Stimulated activated effector memory CD8-positive, alpha-beta T cell treated with anti-CD3 and anti-CD28 coated beads, Interleukin-12 subunit alpha, Interleukin-12 subunit beta, amount 100 ng/mL, for 72 hours (primary cell): ENCODE results near the gene REXO1.

Source experiments
- ATAC-seq: fragments of 150-1000 bp; cut with Tn5 transposase; 2 replicates; pipeline ENCODE4 v1.10.0; 2021
- DNase-seq, 2 donors: peaks; one replicate each; pipeline ENCODE4 v3.0.0; 2021 to 2022; ENCODE audit warnings: low spot score in 2 of 2
- H3K27ac Mint-ChIP-seq: one replicate; pipeline ENCODE4 v1.8.0; 2022; ENCODE audit warnings: mild to moderate bottlenecking, mixed read lengths
- H3K36me3 Mint-ChIP-seq: one replicate; pipeline ENCODE4 v1.8.0; 2022; ENCODE audit warnings: mild to moderate bottlenecking, mixed read lengths
- H3K4me1 Mint-ChIP-seq: one replicate; pipeline ENCODE4 v1.8.0; 2022; ENCODE audit warnings: mixed read lengths
- H3K4me3 Mint-ChIP-seq: one replicate; pipeline ENCODE4 v1.8.0; 2022; ENCODE audit warnings: mild to moderate bottlenecking, mixed read lengths
- H3K9me3 Mint-ChIP-seq: one replicate; pipeline ENCODE4 v1.8.0; 2022; ENCODE audit warnings: mixed read lengths

REXO1 gene

GRCh38 chr19:1868971-1869370, 20.7 kb upstream of the REXO1 start:
- Mint-ChIP-seq H3K4me3 (no peak overlapping the region), H3K4me1 (peaks cover 23% of the 10 kb centered on the region), H3K9me3 (no peaks in the 10 kb centered on the region), H3K36me3 (peaks cover 41% of the 10 kb centered on the region), H3K27ac (no peak overlapping the region)
- DNase-seq, result no peak
- no peak for ATAC-seq

DNA sequence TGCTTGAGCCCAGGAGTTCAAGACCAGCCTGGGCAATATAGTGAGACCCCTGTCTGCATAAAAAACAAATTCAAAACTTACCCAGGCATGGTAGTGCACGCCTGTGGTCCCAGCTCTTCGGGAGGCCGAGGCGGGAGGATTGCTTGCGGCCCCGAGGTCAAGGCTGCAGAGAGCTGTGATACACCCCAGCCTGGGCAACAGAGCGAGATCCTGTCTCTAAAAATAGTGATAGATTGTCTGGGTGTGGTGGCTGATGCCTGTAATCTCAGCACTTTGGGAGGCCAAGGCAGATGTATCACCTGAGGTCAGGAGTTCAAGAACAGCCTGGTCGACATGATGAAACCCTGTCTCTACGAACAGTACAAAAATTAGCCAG, 19.1 kb upstream of the REXO1 start:
- Mint-ChIP-seq H3K27ac (no peak overlapping the region), H3K9me3 (no peaks in the 10 kb centered on the region), H3K4me3 (no peak overlapping the region), H3K4me1 (peaks cover 13% of the 10 kb centered on the region), H3K36me3 (peaks cover 29% of the 10 kb centered on the region)
- no peak for DNase-seq
- no peak for ATAC-seq

DNA sequence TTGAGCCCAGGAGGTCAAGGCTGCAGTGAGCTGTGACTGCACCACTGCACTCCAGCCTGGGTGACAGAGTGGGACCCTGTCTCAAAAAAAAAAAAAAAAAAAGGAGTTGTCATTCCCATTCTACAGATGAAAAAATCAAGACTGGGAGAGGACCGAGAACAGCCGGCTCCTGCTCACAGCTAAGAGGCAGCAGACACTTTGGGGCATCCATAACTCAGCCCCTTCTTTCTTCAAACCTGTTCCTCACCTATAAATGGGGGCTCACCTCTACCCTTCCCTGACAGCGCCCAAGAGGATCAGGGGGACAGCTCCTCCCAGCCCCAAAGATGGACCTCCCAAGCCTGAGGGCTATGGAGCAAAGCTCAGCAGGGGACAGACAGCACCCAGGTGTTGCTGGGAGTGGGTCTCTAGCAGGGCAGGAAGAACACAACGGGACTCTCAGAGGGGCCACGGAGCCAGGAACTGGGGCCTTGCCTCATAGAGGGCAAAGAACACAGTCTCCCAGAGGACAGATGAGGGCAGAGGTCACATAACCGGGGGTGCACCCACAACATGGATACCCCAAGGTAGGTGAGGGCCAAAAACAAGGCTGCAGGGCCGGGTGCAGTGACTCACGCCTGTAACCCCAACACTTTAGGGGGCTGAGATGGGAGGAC, 18.5 kb upstream of the REXO1 start:
- ATAC-seq (no peak), DNase-seq (no peak)
- peaks cover 18% of the 10 kb centered on the region for H3K4me1 Mint-ChIP-seq
- no peak overlapping the region for H3K4me3 Mint-ChIP-seq
- no peaks in the 10 kb centered on the region for H3K9me3 Mint-ChIP-seq
- no peak overlapping the region for H3K27ac Mint-ChIP-seq
- H3K36me3 Mint-ChIP-seq, result peaks cover 32% of the 10 kb centered on the region

DNA sequence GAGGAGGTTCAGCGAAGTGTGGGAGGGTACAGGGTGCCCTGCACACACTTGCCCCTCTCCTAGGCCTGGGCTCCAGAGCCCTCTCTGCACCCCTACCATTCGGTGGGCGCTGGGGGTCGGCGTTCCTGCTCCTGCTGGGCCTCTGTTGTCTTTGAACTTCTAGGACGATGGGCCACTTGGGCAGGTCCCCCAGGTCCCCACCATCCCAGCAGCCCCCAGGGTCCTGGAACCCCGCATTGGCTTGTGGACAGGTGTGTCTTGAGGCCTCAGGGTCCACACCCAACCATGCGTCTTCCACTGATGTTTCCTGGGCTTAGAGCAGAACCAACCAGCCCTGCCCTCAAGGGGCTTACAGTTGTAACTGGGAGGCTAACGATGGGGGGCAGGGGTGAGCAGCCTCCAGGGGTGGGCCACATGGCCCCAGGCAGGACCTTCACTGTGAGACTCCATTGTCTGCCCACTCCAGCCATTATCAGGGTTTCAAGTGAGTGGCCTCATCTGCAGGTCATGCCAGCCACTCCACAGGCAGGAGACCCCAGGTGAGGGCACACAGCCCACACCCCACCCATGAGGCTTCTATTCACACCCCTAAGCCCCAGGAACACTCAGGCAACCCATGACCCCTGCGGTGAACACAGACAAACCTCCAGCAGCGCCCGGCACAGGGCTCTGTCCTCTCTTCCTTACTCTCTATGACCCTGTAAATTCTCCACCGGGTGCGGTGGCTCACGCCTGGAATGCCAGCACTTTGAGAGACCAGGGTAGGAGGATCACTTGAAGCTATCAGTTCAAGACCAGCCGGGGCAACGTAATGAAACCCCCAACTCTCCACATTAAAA, 17.1 kb upstream of the REXO1 start:
- Mint-ChIP-seq H3K4me3 (peak overlapping the region; percentile 71), H3K4me1 (peaks cover 28% of the 10 kb centered on the region), H3K9me3 (no peaks in the 10 kb centered on the region), H3K27ac (peak overlapping the region; percentile 84), H3K36me3 (peaks cover 31% of the 10 kb centered on the region)
- ATAC-seq (no peak), DNase-seq (no peak)

GRCh38 chr19:1864480-1865171, 16.3 kb upstream of the REXO1 start:
- Mint-ChIP-seq H3K36me3 (peaks cover 24% of the 10 kb centered on the region), H3K4me1 (peaks cover 32% of the 10 kb centered on the region), H3K4me3 (peak overlapping the region; percentile 71), H3K9me3 (no peaks in the 10 kb centered on the region), H3K27ac (peak overlapping the region; percentile 84)
- peak; percentile 73 to 85 for DNase-seq
- peak; percentile 59 for ATAC-seq

- Mint-ChIP-seq H3K4me3 (peak overlapping the region; percentile 71), H3K36me3 (peaks cover 17% of the 10 kb centered on the region), H3K9me3 (no peaks in the 10 kb centered on the region), H3K4me1 (peaks cover 40% of the 10 kb centered on the region), H3K27ac (peak overlapping the region; percentile 84)
- peak; percentile 83 for ATAC-seq
- DNase-seq, result peak; percentile 94 to 96
These were observed 15.6 kb upstream of the REXO1 start for GRCh38 chr19:1863638-1864479.

GRCh38 chr19:1863328-1863637, 15.0 kb upstream of the REXO1 start, which contains the start of gene KLF16:
Gene KLF16, minus strand, starts transcription at chr19:1863579. Its CDS starts 82 bp downstream, at chr19:1863497.
- H3K4me3 Mint-ChIP-seq, result peak within 1 kb of the TSS; percentile 93
- H3K9me3 Mint-ChIP-seq, result no peaks in the 10 kb centered on the region
- ATAC-seq (peak; percentile 0), DNase-seq (no peak)
- H3K36me3 Mint-ChIP-seq, result peaks cover 17% of the 10 kb centered on the region
- H3K4me1 Mint-ChIP-seq, result peaks cover 45% of the 10 kb centered on the region
- peak within 1 kb of the TSS; percentile 92 for H3K27ac Mint-ChIP-seq

DNA sequence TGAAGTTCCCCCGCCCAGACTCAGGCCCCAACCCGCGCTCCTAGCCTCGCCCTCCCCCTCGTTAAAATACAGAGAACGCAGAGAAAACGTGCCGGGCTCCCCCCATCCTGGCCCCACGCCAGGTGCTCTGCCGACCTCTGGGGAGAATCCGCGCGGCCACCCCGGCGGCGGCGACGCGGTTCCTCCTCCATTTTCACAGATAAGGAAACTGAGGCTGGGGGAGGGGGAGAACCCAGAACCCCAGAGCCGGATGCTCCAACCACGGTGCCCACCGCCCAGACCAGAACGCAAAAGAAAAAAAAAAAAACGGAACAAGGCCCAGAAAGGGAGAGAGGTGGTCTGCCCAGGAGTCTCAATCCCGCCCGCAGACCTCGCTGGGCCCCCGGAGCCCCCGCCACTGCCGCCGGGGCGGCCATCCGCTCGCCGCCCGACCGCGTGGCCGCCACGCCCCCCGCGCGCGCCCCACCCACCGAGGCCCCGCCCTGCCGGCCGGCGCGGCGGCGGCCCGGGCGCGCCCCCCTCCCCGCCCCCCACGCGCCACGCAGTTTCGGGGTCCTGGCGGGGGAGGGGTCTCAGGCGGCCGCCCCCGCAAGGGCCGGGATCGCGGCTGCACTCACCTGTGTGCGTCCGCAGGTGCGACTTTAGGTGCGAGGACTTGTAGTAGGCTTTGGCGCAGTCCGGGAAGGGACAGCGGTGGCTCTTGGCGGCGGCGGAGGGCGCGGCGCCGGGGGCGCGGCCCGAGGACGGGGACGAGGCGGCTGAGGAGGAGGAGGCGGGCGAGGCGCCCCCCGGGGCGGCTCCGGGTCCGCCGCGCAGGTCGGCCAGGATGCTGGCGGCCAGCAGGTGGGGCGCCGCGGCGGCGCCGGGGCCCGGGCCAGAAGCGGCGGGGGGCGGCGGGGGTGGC, 14.4 kb upstream of the REXO1 start:
- DNase-seq, result peak; percentile 60 to 82
- H3K4me3 Mint-ChIP-seq, result peak overlapping the region; percentile 93

GRCh38 chr19:1862068-1862423, 13.8 kb upstream of the REXO1 start:
- Mint-ChIP-seq H3K4me3 (peak overlapping the region; percentile 93), H3K4me1 (peaks cover 41% of the 10 kb centered on the region), H3K36me3 (peaks cover 17% of the 10 kb centered on the region), H3K9me3 (no peaks in the 10 kb centered on the region), H3K27ac (peak overlapping the region; percentile 92)
- ATAC-seq (no peak), DNase-seq (no peak)

More for the DNA sequence above, 14.4 kb upstream of the REXO1 start:
- Mint-ChIP-seq H3K9me3 (no peaks in the 10 kb centered on the region), H3K4me1 (peaks cover 41% of the 10 kb centered on the region), H3K36me3 (peaks cover 17% of the 10 kb centered on the region), H3K27ac (peak overlapping the region; percentile 92)
- ATAC-seq, result peak; percentile 2

DNA sequence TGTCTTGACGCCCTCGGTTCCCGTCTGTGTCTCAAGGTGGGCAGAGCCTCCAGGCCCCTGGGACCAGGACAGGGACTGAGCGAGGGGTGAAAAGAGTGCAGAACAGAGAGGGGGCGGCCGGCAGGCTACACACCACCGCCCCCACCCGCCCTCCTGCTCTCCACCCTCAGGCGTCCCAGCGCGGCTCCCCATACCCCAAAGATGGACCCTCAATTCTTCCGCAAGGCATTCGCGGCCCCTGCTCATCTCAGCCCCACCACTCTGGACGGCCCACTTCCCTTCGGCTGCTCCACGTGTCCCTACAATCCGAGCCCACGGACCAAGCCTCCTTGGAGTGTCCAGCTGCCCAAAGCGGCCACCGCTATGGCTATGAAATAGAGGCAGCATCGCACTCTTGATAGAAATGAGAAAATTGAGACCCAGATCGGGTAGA, 13.3 kb upstream of the REXO1 start:
- Mint-ChIP-seq H3K27ac (peak overlapping the region; percentile 92), H3K36me3 (peaks cover 17% of the 10 kb centered on the region), H3K9me3 (no peaks in the 10 kb centered on the region), H3K4me3 (peak overlapping the region; percentile 93), H3K4me1 (peaks cover 41% of the 10 kb centered on the region)
- DNase-seq (no peak), ATAC-seq (no peak)

GRCh38 chr19:1860821-1861598, 12.7 kb upstream of the REXO1 start:
- Mint-ChIP-seq H3K36me3 (peaks cover 17% of the 10 kb centered on the region), H3K4me1 (peaks cover 46% of the 10 kb centered on the region), H3K27ac (peak overlapping the region; percentile 92), H3K9me3 (no peaks in the 10 kb centered on the region), H3K4me3 (peak overlapping the region; percentile 93)
- ATAC-seq (no peak), DNase-seq (no peak)

GRCh38 chr19:1860042-1860775, 11.9 kb upstream of the REXO1 start:
- Mint-ChIP-seq H3K9me3 (no peaks in the 10 kb centered on the region), H3K4me3 (peak overlapping the region; percentile 93), H3K36me3 (peaks cover 17% of the 10 kb centered on the region), H3K4me1 (peaks cover 54% of the 10 kb centered on the region), H3K27ac (peak overlapping the region; percentile 88)
- ATAC-seq, result no peak
- no peak for DNase-seq

DNA sequence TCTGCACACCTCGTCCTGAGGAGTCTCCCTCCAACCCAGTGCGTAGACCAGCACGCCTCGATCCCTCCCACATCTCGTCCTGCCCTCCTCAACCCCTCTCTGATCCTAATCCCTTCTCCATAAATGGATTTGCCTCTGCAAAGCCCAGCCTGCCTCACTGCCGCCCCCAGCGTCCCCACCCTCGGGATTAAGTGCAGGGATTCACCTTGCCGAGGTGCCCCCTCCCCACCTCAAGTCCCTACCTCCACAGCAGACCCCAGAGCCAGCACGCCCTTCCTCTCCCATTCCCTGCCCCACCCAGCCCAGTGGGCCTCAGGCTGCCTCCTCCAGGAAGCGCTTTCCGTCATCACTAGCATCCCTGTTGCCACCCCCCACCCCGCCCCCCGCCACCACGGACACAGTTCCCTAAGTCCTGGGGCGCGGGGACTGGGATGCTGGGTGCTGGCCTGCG, 11.1 kb upstream of the REXO1 start:
- peak overlapping the region; percentile 93 for H3K4me3 Mint-ChIP-seq
- peak overlapping the region; percentile 88 for H3K27ac Mint-ChIP-seq
- DNase-seq (no peak), ATAC-seq (no peak)
- peaks cover 17% of the 10 kb centered on the region for H3K36me3 Mint-ChIP-seq
- no peaks in the 10 kb centered on the region for H3K9me3 Mint-ChIP-seq
- H3K4me1 Mint-ChIP-seq, result peaks cover 59% of the 10 kb centered on the region
